H1 (cell line): ENCODE results near the gene SLC12A6. TPM values are rescaled to one million over a fixed set of nuclear protein-coding genes. Genes with fewer than 3 reads are reported as not detected.
A peak's percentile ranks its signal among the peaks of the same experiment; 100 is the strongest.

Source experiments
- CTCF ChIA-PET: fragments of 300-600 bp; sonication (Branson Sonifier 250); formaldehyde crosslinking; loops from one replicate; lab custom pipeline; 2021; ENCODE audit not compliant: partially characterized antibody; lab: Charles Lee
- POLR2A ChIA-PET: fragments of 300-600 bp; sonication (Branson Sonifier 250); formaldehyde crosslinking; loops from one replicate; lab custom pipeline; 2021; ENCODE audit warnings: inconsistent platforms; ENCODE audit not compliant: partially characterized antibody; lab: Charles Lee
- DNase-seq, 2 experiments: peaks; one replicate each; pipeline versions ENCODE4 v3.0.0 to v3.0.0-alpha.2; 2010 to 2022; ENCODE audit warnings: low spot score in 2 of 2, low read depth in 1 of 2, mixed read lengths in 1 of 2
- FAIRE-seq: peaks from 2 replicates; lab custom pipeline; 2011; peaks lifted over from hg19 to GRCh38; lab: Jason Lieb, UNC
- H2AFZ ChIP-seq: 2 replicates; pipeline ENCODE4 v1.8.1; 2012; ENCODE audit warnings: low read length, inconsistent platforms
- H2AK5ac ChIP-seq: 2 replicates; pipeline ENCODE4 v1.6.1; 2013; ENCODE audit warnings: low read depth, low read length
- H2BK120ac ChIP-seq: replicated peaks from 2 replicates; pipeline ENCODE3; 2013; ENCODE audit warnings: low read depth, low read length, inconsistent platforms
- H2BK12ac ChIP-seq: 2 replicates; pipeline ENCODE4 v1.6.1; 2013; ENCODE audit warnings: low read depth, low read length
- H2BK15ac ChIP-seq: 2 replicates; pipeline ENCODE4 v1.6.1; 2013; ENCODE audit warnings: low read length
- H2BK20ac ChIP-seq: 2 replicates; pipeline ENCODE4 v1.6.1; 2013; ENCODE audit warnings: low read length
- H2BK5ac ChIP-seq: 2 replicates; pipeline ENCODE4 v1.6.1; 2013; ENCODE audit warnings: low read depth, low read length
- H3K14ac ChIP-seq: 2 replicates; pipeline ENCODE4 v1.6.1; 2013; ENCODE audit warnings: inconsistent platforms; ENCODE audit not compliant: insufficient read length
- H3K18ac ChIP-seq: 2 replicates; pipeline ENCODE4 v1.6.1; 2013; ENCODE audit warnings: low read length; ENCODE audit errors: extremely low read depth
- H3K23ac ChIP-seq: 2 replicates; pipeline ENCODE4 v1.6.1; 2013; ENCODE audit warnings: inconsistent platforms; ENCODE audit not compliant: insufficient read length
- H3K23me2 ChIP-seq: 2 replicates; pipeline ENCODE4 v1.6.1; 2013; ENCODE audit warnings: low read depth, low read length
- H3K27ac ChIP-seq: 2 replicates; pipeline ENCODE4 v1.6.1; 2011; ENCODE audit warnings: low read depth, low read length, inconsistent platforms
- H3K27me3 ChIP-seq, 4 experiments: replicated peaks in 1 of 4; 1 replicate in 1 of 4; 2 replicates in 3 of 4; pipeline versions ENCODE4 v1.6.1 to v1.8.1; 2011 to 2013; ENCODE audit warnings: low read length in 3 of 4, mild to moderate bottlenecking in 3 of 4, inconsistent platforms in 2 of 4, mixed read lengths in 2 of 4, moderate library complexity in 1 of 4; ENCODE audit not compliant: control insufficient read depth in 3 of 4, insufficient read depth in 3 of 4; ENCODE audit errors: extremely low read depth in 1 of 4
- H3K36me3 ChIP-seq, 4 experiments: 2 replicates each; pipeline versions ENCODE4 v1.6.1 to v1.8.1; 2011 to 2013; ENCODE audit warnings: mild to moderate bottlenecking in 4 of 4, low read length in 3 of 4, moderate library complexity in 2 of 4, control low read depth in 1 of 4, inconsistent platforms in 1 of 4; ENCODE audit not compliant: insufficient read depth in 4 of 4, control insufficient read depth in 2 of 4
- H3K4ac ChIP-seq: replicated peaks from 2 replicates; pipeline ENCODE3; 2013; ENCODE audit warnings: low read length, low read depth, mixed read lengths, inconsistent platforms; ENCODE audit not compliant: insufficient read length
- H3K4me1 ChIP-seq, 4 experiments: replicated peaks in 1 of 4; 1 replicate in 1 of 4; 2 replicates in 3 of 4; pipeline versions ENCODE4 v1.6.1 to v1.8.1; 2011 to 2013; ENCODE audit warnings: low read length in 3 of 4, inconsistent platforms in 2 of 4, mixed read lengths in 1 of 4; ENCODE audit not compliant: insufficient read depth in 4 of 4, control insufficient read depth in 3 of 4
- H3K4me2 ChIP-seq, 2 experiments: 2 replicates each; pipeline versions ENCODE4 v1.6.1 to v1.8.1; 2011 to 2013; ENCODE audit warnings: low read depth in 2 of 2, low read length in 2 of 2, control low read depth in 1 of 2, inconsistent platforms in 1 of 2, mild to moderate bottlenecking in 1 of 2; ENCODE audit not compliant: insufficient read depth in 1 of 2
- H3K4me3 ChIP-seq, 4 experiments: fragments of 200-600, 300-600 bp in 1 of 4; sonication (generic), shearing (Covaris generic), sonication (Bioruptor Twin) in 1 of 4; 2 replicates each; pipeline versions ENCODE4 v1.5.1 to v1.8.1; 2011 to 2016; ENCODE audit warnings: low read length in 4 of 4, low read depth in 3 of 4, control low read depth in 2 of 4, inconsistent platforms in 2 of 4, mild to moderate bottlenecking in 2 of 4, mixed read lengths in 1 of 4, moderate library complexity in 1 of 4; ENCODE audit not compliant: insufficient read depth in 2 of 4; ENCODE audit errors: extremely low read depth in 1 of 4
- H3K56ac ChIP-seq: replicated peaks from 2 replicates; pipeline ENCODE3; 2013; ENCODE audit warnings: low read depth, mild to moderate bottlenecking, mixed read lengths, low read length, inconsistent platforms; ENCODE audit not compliant: insufficient read length
- H3K79me1 ChIP-seq: 2 replicates; pipeline ENCODE4 v1.6.1; 2013; ENCODE audit warnings: low read depth, low read length, control low read depth
- H3K79me2 ChIP-seq, 2 experiments: 2 replicates each; pipeline versions ENCODE4 v1.6.1 to v1.8.1; 2012 to 2013; ENCODE audit warnings: low read length in 2 of 2, mild to moderate bottlenecking in 2 of 2, inconsistent platforms in 1 of 2; ENCODE audit not compliant: insufficient read depth in 2 of 2, control insufficient read depth in 1 of 2
- H3K9ac ChIP-seq, 4 experiments: replicated peaks in 1 of 4; 1 replicate in 1 of 4; 2 replicates in 3 of 4; pipeline versions ENCODE4 v1.6.1 to v1.8.1; 2011 to 2013; ENCODE audit warnings: low read depth in 3 of 4, low read length in 3 of 4, control low read depth in 2 of 4, mild to moderate bottlenecking in 2 of 4, moderate library complexity in 2 of 4, inconsistent platforms in 1 of 4; ENCODE audit errors: extremely low read depth in 1 of 4
- H3K9me3 ChIP-seq, 2 experiments: 2 replicates each; pipeline versions ENCODE4 v1.6.1 to v1.8.1; 2012 to 2013; ENCODE audit warnings: mild to moderate bottlenecking in 2 of 2, moderate library complexity in 2 of 2, control low read depth in 1 of 2, inconsistent platforms in 1 of 2, low read depth in 1 of 2, low read length in 1 of 2, mixed read lengths in 1 of 2; ENCODE audit not compliant: insufficient read depth in 2 of 2
- H4K20me1 ChIP-seq, 2 experiments: replicated peaks in 1 of 2; 2 replicates each; pipeline versions ENCODE3 to v1.8.1; 2011 to 2013; ENCODE audit warnings: inconsistent platforms in 2 of 2, low read length in 2 of 2, mild to moderate bottlenecking in 1 of 2; ENCODE audit not compliant: insufficient read depth in 2 of 2, control insufficient read depth in 1 of 2
- H4K5ac ChIP-seq: 2 replicates; pipeline ENCODE4 v1.6.1; 2013; ENCODE audit warnings: low read length, low read depth, mixed read lengths, inconsistent platforms; ENCODE audit not compliant: insufficient read length
- H4K8ac ChIP-seq: 2 replicates; pipeline ENCODE4 v1.8.0; 2013; ENCODE audit warnings: mild to moderate bottlenecking, moderate library complexity, low read length, inconsistent platforms; ENCODE audit not compliant: insufficient read depth; ENCODE audit errors: extremely low read depth
- H4K91ac ChIP-seq: replicated peaks from 2 replicates; pipeline ENCODE3; 2013; ENCODE audit warnings: low read length, mixed read lengths, inconsistent platforms; ENCODE audit not compliant: insufficient read length
- HDAC2 ChIP-seq, 2 experiments: fragments of 300-600 bp in 1 of 2; sonication (generic) in 1 of 2; IDR thresholded peaks; 2 replicates each; pipeline ENCODE4 v1.6.1; 2011 to 2012; ENCODE audit warnings: low read depth in 2 of 2, low read length in 2 of 2, mild to moderate bottlenecking in 2 of 2, moderate library complexity in 2 of 2, borderline replicate concordance in 1 of 2, inconsistent platforms in 1 of 2
- RAD21 ChIP-seq, 2 experiments: IDR thresholded peaks in 1 of 2; conservative IDR thresholded peaks in 1 of 2; 2 replicates each; pipeline ENCODE4 v1.6.1; 2011; ENCODE audit warnings: low read depth in 2 of 2, low read length in 2 of 2, improper control_type of control experiment in 1 of 2, inconsistent platforms in 1 of 2, mild to moderate bottlenecking in 1 of 2, moderate library complexity in 1 of 2
- SIX5 ChIP-seq: IDR thresholded peaks from 2 replicates; pipeline ENCODE4 v1.6.1; 2011; ENCODE audit warnings: mild to moderate bottlenecking, low read depth, low read length
- WGBS, 2 experiments: shearing (Covaris generic) in 1 of 2; methylation state at CpG; one replicate each; pipeline versions ENCODE4 v1.1.6 to v1.1.7; 2013 to 2015; ENCODE audit warnings: low lambda C conversion rate in 2 of 2, mixed read lengths in 2 of 2, inconsistent platforms in 1 of 2, low coverage in 1 of 2, missing lambda C conversion rate in 1 of 2; ENCODE audit not compliant: insufficient replicate concordance in 2 of 2, insufficient coverage in 1 of 2, insufficient read length in 1 of 2; ENCODE audit errors: extremely low coverage in 1 of 2, missing lambda C conversion rate in 1 of 2; 5-methylcytosine and 5-hydroxymethylcytosine counted together
- polyA plus RNA-seq, 7 experiments: library from polyadenylated mRNA; depleted of rRNA in 3 of 7; stranded (reverse) in 5 of 7; unstranded in 2 of 7; fragments of >200 nt in 5 of 7; fragments of 200-250 nt in 2 of 7; gene quantifications; 1 replicate in 5 of 7; 2 replicates in 1 of 7; 4 replicates in 1 of 7; pipeline versions ENCODE4 v1.2.1 to v1.2.3, GENCODE V29; 2011 to 2013; ENCODE audit warnings: missing spikeins in 2 of 7, mixed read lengths in 2 of 7
- total RNA-seq: library from RNA; stranded (reverse); fragmentation: NEBNext Ultra II Directional; extraction: Animal tissue kit (Norgen Biotek cat#: 25700); gene quantifications from 2 replicates; pipeline ENCODE4 v1.2.1, GENCODE V29; 2021
- TF ChIP-seq, protein P1 (sequence below), 3 experiments: IDR thresholded peaks; 1 replicate in 2 of 3; 2 replicates in 1 of 3; pipeline versions ENCODE4 v1.5.1 to v1.6.1; 2011; ENCODE audit warnings: low read length in 3 of 3, mild to moderate bottlenecking in 3 of 3, inconsistent platforms in 2 of 3, low read depth in 1 of 3, moderate library complexity in 1 of 3; ENCODE audit not compliant: insufficient read depth in 1 of 3; ENCODE audit errors: control extremely low read depth in 1 of 3

SLC12A6 gene
- total and polyA plus RNA-seq, 2 of the 8 experiments (the other 6 are each of a cell fraction or from before 2014, with no cell fraction given) = 9.2 to 11.1 TPM

DNA sequence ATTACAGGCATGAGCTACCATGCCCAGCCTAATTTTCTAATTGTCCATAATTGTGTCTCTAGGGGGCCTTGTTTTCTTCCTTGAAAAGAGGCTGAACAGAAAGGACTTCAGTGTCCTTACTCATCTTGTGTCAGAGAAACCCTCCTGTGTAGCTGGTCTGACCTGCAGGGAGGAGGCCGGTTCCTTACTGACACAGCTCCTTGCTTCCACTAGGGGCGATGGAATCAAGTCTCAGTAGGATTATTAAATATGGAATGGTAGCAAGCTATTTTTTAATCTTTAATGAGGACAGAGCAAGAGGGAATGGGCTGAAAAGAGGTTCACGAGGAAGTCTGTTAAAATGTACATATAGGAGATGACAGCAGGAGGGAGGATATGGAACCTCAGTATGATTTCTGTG, 20.8 kb upstream of the SLC12A6 start:
- Histone ChIP-seq H2BK15ac (no peak overlapping the region), H3K79me2 (no peaks in the 10 kb centered on the region; a peak in 1 of 4 replicates), H3K18ac (no peak overlapping the region), H4K20me1 (peaks cover 3 to 7% of the 10 kb centered on the region in 2 experiments), H2BK12ac (no peak overlapping the region), H4K8ac (no peak overlapping the region), H2BK20ac (no peak overlapping the region), H3K4me1 (peaks cover 2 to 8% (median 3%) of the 10 kb centered on the region in 4 experiments; a peak in 5 of 7 replicates), H3K79me1 (0 out of 2 replicates have a peak, but pooled peaks cover 2% of the 10 kb centered on the region), H3K4me2 (no peak overlapping the region), H3K56ac (no peak overlapping the region), H4K91ac (no peak overlapping the region), H2AFZ (no peak overlapping the region), H2BK120ac (no peak overlapping the region), H2BK5ac (no peak overlapping the region), H2AK5ac (no peak overlapping the region), H3K23ac (no peak overlapping the region), H3K9ac (no peak overlapping the region), H3K23me2 (no peaks in the 10 kb centered on the region), H3K27ac (no peak overlapping the region), H3K4me3 (no peak overlapping the region), H3K27me3 (no peaks in the 10 kb centered on the region), H3K4ac (no peak overlapping the region), H4K5ac (no peak overlapping the region), H3K36me3 (peaks cover 7 to 44% (median 34%) of the 10 kb centered on the region in 4 experiments), H3K9me3 (no peaks in the 10 kb centered on the region), H3K14ac (no peak overlapping the region)
- TF ChIP-seq HDAC2 (IDR thresholded peaks at IDR 0.05; ENCODE audit: borderline replicate concordance in 1 of 2, low read depth in 2 of 2, low read length in 2 of 2) (no peak), RAD21 (IDR thresholded peaks at IDR 0.05 in 1 of 2, conservative IDR thresholded peaks at IDR 0.05 in 1 of 2; ENCODE audit: low read depth in 2 of 2, low read length in 2 of 2) (peak; percentile 15 to 23; a peak in 1 of 4 replicates), SIX5 (no peak)
- TF ChIP-seq, protein P1, sequence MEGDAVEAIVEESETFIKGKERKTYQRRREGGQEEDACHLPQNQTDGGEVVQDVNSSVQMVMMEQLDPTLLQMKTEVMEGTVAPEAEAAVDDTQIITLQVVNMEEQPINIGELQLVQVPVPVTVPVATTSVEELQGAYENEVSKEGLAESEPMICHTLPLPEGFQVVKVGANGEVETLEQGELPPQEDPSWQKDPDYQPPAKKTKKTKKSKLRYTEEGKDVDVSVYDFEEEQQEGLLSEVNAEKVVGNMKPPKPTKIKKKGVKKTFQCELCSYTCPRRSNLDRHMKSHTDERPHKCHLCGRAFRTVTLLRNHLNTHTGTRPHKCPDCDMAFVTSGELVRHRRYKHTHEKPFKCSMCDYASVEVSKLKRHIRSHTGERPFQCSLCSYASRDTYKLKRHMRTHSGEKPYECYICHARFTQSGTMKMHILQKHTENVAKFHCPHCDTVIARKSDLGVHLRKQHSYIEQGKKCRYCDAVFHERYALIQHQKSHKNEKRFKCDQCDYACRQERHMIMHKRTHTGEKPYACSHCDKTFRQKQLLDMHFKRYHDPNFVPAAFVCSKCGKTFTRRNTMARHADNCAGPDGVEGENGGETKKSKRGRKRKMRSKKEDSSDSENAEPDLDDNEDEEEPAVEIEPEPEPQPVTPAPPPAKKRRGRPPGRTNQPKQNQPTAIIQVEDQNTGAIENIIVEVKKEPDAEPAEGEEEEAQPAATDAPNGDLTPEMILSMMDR (IDR thresholded peaks at IDR 0.05; ENCODE audit: control extremely low read depth in 1 of 3, insufficient read depth in 1 of 3, low read depth in 1 of 3, low read length in 3 of 3) = peak; percentile 27 to 47 (median 33); a peak in 3 of 4 replicates
- WGBS, 2 experiments = 80% methylated on average over 3 of the region's 3 CpGs; no CpG with 5 or more reads in 1 of the 2 experiments
- FAIRE-seq (no peak), DNase-seq (no peak)
- ChIA-PET CTCF (interaction anchor here (0.5 to 2.4 kb wide), 14 partner anchors 9 to 945 kb away, joined by 3 to 29 read pairs (median 4); partner anchors contain the start of genes LPCAT4, NOP10 and NUTM1), POLR2A (interaction anchor here (1.0 to 3.6 kb wide), 3 partner anchors 9 to 21 kb away, joined by 3 to 18 read pairs (median 4); partner anchors contain the start of genes LPCAT4, NOP10, NUTM1 and SLC12A6)
